Suprapubic skin (tissue), 3 donors: ENCODE results near the gene CTNND2.

Experiments used
- EP300 ChIP-seq: sonication (generic); formaldehyde crosslinking; IDR thresholded peaks from one replicate; pipeline ENCODE4 v1.6.1; 2017; ENCODE audit warnings: antibody characterized with exemption
- POLR2A ChIP-seq, 2 donors: fragments of 450-650 bp; IDR thresholded peaks; one replicate each; pipeline ENCODE4 v1.6.1; 2017; ENCODE audit warnings: antibody characterized with exemption in 2 of 2, mild to moderate bottlenecking in 2 of 2, moderate library complexity in 2 of 2
- TF ChIP-seq, protein P1 (sequence below), 2 donors: fragments of 200-600 bp in 1 of 2; fragments of 450-650 bp in 1 of 2; sonication (generic) in 1 of 2; IDR thresholded peaks; one replicate each; pipeline ENCODE4 v1.5.1; 2016 to 2019; ENCODE audit warnings: antibody characterized with exemption in 2 of 2, mild to moderate bottlenecking in 1 of 2, moderate library complexity in 1 of 2

DNA sequence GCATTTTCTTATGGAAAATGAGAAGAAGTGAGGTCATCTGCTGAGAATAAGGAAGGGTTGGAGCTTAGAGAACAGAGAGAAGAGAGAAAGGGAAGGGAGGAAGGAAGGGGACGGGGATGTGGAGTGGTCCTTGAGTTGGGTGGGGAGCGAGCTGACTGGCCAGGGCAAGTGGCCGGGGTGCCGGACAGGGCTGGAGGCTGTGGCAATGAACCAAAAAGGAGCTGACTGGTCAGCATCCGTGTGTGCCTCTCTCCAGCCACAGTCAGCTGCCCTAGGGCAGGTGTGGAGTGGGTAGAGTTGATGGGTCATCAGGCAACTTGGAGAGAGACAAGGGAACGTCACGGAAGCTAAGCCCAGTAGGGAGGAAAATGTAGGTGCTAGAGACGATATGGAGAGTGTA lies 908.4 kb downstream of the CTNND2 start:
- TF ChIP-seq, protein P1, sequence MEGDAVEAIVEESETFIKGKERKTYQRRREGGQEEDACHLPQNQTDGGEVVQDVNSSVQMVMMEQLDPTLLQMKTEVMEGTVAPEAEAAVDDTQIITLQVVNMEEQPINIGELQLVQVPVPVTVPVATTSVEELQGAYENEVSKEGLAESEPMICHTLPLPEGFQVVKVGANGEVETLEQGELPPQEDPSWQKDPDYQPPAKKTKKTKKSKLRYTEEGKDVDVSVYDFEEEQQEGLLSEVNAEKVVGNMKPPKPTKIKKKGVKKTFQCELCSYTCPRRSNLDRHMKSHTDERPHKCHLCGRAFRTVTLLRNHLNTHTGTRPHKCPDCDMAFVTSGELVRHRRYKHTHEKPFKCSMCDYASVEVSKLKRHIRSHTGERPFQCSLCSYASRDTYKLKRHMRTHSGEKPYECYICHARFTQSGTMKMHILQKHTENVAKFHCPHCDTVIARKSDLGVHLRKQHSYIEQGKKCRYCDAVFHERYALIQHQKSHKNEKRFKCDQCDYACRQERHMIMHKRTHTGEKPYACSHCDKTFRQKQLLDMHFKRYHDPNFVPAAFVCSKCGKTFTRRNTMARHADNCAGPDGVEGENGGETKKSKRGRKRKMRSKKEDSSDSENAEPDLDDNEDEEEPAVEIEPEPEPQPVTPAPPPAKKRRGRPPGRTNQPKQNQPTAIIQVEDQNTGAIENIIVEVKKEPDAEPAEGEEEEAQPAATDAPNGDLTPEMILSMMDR (IDR thresholded peaks at IDR 0.05) = no peak
- no peak for TF ChIP-seq POLR2A (IDR thresholded peaks at IDR 0.05)
- no peak for TF ChIP-seq EP300
